HepG2 (cell line): ENCODE results near the gene SEPHS1. TPM values are rescaled to one million over a fixed set of nuclear protein-coding genes. Genes with fewer than 3 reads are reported as not detected.
A peak's percentile ranks its signal among the peaks of the same experiment; 100 is the strongest.

Experiments used
- BORCS8-MEF2B ChIP-seq: sonication (generic); formaldehyde crosslinking; IDR thresholded peaks from 2 replicates; pipeline ENCODE4 v1.8.0; 2022; ENCODE audit warnings: mild to moderate bottlenecking, missing genetic modification reagents
- EEA1 ChIP-seq: sonication (generic); formaldehyde crosslinking; IDR thresholded peaks from 2 replicates; pipeline ENCODE4 v1.5.1; 2020; ENCODE audit warnings: mild to moderate bottlenecking, missing genetic modification reagents, borderline replicate concordance
- GATAD2A ChIP-seq: IDR thresholded peaks from 2 replicates; pipeline ENCODE4 v1.6.1; 2016
- LCORL ChIP-seq, 2 experiments: fragments of 450-650 bp in 1 of 2; sonication (generic) in 1 of 2; formaldehyde crosslinking in 1 of 2; IDR thresholded peaks; 2 replicates each; pipeline versions ENCODE4 v1.5.0 to v1.6.1; 2017 to 2020; ENCODE audit warnings: antibody characterized with exemption in 1 of 2, missing genetic modification reagents in 1 of 2
- NR2F1 ChIP-seq, 2 experiments: fragments of 450-650 bp in 1 of 2; formaldehyde crosslinking in 1 of 2; IDR thresholded peaks; 2 replicates each; pipeline versions ENCODE4 v1.5.0 to v1.6.1; 2016 to 2020; ENCODE audit warnings: mild to moderate bottlenecking in 1 of 2, missing compliant biosample characterization in 1 of 2, missing genetic modification reagents in 1 of 2, moderate library complexity in 1 of 2
- STAG1 ChIP-seq: sonication (generic); formaldehyde crosslinking; IDR thresholded peaks from 2 replicates; pipeline ENCODE4 v1.4.0; 2020; ENCODE audit warnings: missing genetic modification reagents
- YEATS4 ChIP-seq: sonication (generic); formaldehyde crosslinking; IDR thresholded peaks from 2 replicates; pipeline ENCODE4 v1.4.0; 2020; ENCODE audit warnings: missing genetic modification reagents, borderline replicate concordance
- ZFAT ChIP-seq: sonication (generic); formaldehyde crosslinking; conservative IDR thresholded peaks from 2 replicates; pipeline ENCODE4 v1.8.1; 2023; ENCODE audit warnings: missing genetic modification reagents, inconsistent platforms
- ZFP41 ChIP-seq: sonication (generic); formaldehyde crosslinking; IDR thresholded peaks from 2 replicates; pipeline ENCODE4 v1.4.0; 2020; ENCODE audit warnings: mild to moderate bottlenecking, missing genetic modification reagents, borderline replicate concordance
- ZNF251 ChIP-seq: sonication (generic); formaldehyde crosslinking; IDR thresholded peaks from 2 replicates; pipeline ENCODE4 v1.9.0; 2021; ENCODE audit warnings: mild to moderate bottlenecking, missing genetic modification reagents
- ZNF260 ChIP-seq: sonication (generic); formaldehyde crosslinking; IDR thresholded peaks from 2 replicates; pipeline ENCODE4 v1.4.0; 2020; ENCODE audit warnings: missing genetic modification reagents, low read depth, mild to moderate bottlenecking, borderline replicate concordance
- polyA plus RNA-seq, 8 experiments: library from polyadenylated mRNA; depleted of rRNA in 3 of 8; stranded (reverse) in 7 of 8; unstranded in 1 of 8; fragments of >200 nt; fragmentation: Illumina TruSeq in 4 of 8; extraction: Trizol in 4 of 8; gene quantifications; 2 replicates each; pipeline versions ENCODE4 v1.2.1 to v1.2.3, GENCODE V29; 2011 to 2016; ENCODE audit warnings: low read depth in 4 of 8, missing spikeins in 1 of 8, mixed read lengths in 1 of 8; ENCODE audit not compliant: insufficient read depth in 1 of 8
- total RNA-seq, 5 experiments: library from RNA; depleted of rRNA; stranded (reverse); fragments of >200 nt; fragmentation: Illumina TruSeq; extraction: Trizol; gene quantifications; 2 replicates each; pipeline ENCODE4 v1.2.3, GENCODE V29; 2016; ENCODE audit warnings: low read depth in 1 of 5
- TF ChIP-seq, protein P1 (sequence below): sonication (generic); formaldehyde crosslinking; IDR thresholded peaks from 2 replicates; pipeline ENCODE4 v1.4.0; 2020; ENCODE audit warnings: mild to moderate bottlenecking, missing genetic modification reagents, borderline replicate concordance
- TF ChIP-seq, protein P2 (sequence below): IDR thresholded peaks from 2 replicates; pipeline ENCODE4 v1.6.1; 2016; ENCODE audit warnings: mild to moderate bottlenecking, missing biosample characterization, missing genetic modification reagents
- TF ChIP-seq, protein P3 (sequence below): sonication (generic); formaldehyde crosslinking; IDR thresholded peaks from 2 replicates; pipeline ENCODE4 v1.4.0; 2020; ENCODE audit warnings: missing genetic modification reagents

The SEPHS1 gene
- total and polyA plus RNA-seq, 2 of the 13 experiments (the other 11 are each of a cell fraction or from before 2014, with no cell fraction given): 57.8 to 61.5 TPM

DNA sequence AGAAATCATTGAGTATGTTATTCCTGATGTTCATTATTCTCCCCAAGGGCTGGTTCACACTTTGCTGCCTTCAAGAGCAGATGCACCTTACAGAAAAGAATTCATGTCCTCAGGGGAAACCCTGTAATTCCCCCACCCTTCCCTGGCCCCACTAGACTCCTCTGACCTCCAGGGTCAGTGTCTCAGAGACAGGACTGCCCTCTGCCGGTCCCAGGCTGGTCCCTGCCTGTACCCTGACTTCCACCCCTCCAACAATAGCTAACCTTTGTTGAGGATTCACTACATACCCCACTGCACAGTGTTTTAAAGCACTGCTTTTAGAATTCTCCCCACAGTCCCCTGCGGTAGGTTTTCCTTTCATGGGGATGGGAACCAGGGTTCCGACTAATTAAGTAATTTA lies 4.4 kb upstream of the SEPHS1 start (continued):
- TF ChIP-seq ZFAT (CRISPR knock-in tag) (no peak), EEA1 (CRISPR knock-in tag) (no peak), BORCS8-MEF2B (CRISPR knock-in tag) (0 out of 2 replicates have a peak, but pooled peaks have one; percentile 36), GATAD2A (no peak), YEATS4 (CRISPR knock-in tag) (no peak), NR2F1 (CRISPR knock-in tag; IDR thresholded peaks at IDR 0.05) (peak; percentile 50 to 56; a peak in 3 of 4 replicates), ZFP41 (CRISPR knock-in tag) (no peak), LCORL (IDR thresholded peaks at IDR 0.05) (no peak), LCORL (CRISPR knock-in tag; IDR thresholded peaks at IDR 0.05) (no peak), STAG1 (CRISPR knock-in tag) (peak; percentile 83), ZNF260 (CRISPR knock-in tag) (no peak), ZNF251 (CRISPR knock-in tag) (no peak)
- TF ChIP-seq, protein P1, sequence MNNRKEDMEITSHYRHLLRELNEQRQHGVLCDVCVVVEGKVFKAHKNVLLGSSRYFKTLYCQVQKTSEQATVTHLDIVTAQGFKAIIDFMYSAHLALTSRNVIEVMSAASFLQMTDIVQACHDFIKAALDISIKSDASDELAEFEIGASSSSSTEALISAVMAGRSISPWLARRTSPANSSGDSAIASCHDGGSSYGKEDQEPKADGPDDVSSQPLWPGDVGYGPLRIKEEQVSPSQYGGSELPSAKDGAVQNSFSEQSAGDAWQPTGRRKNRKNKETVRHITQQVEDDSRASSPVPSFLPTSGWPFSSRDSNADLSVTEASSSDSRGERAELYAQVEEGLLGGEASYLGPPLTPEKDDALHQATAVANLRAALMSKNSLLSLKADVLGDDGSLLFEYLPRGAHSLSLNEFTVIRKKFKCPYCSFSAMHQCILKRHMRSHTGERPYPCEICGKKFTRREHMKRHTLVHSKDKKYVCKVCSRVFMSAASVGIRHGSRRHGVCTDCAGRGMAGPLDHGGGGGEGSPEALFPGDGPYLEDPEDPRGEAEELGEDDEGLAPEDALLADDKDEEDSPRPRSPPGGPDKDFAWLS: no peak
- TF ChIP-seq, protein P2, sequence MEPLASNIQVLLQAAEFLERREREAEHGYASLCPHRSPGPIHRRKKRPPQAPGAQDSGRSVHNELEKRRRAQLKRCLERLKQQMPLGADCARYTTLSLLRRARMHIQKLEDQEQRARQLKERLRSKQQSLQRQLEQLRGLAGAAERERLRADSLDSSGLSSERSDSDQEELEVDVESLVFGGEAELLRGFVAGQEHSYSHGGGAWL (CRISPR knock-in tag): no peak
- TF ChIP-seq, protein P3, sequence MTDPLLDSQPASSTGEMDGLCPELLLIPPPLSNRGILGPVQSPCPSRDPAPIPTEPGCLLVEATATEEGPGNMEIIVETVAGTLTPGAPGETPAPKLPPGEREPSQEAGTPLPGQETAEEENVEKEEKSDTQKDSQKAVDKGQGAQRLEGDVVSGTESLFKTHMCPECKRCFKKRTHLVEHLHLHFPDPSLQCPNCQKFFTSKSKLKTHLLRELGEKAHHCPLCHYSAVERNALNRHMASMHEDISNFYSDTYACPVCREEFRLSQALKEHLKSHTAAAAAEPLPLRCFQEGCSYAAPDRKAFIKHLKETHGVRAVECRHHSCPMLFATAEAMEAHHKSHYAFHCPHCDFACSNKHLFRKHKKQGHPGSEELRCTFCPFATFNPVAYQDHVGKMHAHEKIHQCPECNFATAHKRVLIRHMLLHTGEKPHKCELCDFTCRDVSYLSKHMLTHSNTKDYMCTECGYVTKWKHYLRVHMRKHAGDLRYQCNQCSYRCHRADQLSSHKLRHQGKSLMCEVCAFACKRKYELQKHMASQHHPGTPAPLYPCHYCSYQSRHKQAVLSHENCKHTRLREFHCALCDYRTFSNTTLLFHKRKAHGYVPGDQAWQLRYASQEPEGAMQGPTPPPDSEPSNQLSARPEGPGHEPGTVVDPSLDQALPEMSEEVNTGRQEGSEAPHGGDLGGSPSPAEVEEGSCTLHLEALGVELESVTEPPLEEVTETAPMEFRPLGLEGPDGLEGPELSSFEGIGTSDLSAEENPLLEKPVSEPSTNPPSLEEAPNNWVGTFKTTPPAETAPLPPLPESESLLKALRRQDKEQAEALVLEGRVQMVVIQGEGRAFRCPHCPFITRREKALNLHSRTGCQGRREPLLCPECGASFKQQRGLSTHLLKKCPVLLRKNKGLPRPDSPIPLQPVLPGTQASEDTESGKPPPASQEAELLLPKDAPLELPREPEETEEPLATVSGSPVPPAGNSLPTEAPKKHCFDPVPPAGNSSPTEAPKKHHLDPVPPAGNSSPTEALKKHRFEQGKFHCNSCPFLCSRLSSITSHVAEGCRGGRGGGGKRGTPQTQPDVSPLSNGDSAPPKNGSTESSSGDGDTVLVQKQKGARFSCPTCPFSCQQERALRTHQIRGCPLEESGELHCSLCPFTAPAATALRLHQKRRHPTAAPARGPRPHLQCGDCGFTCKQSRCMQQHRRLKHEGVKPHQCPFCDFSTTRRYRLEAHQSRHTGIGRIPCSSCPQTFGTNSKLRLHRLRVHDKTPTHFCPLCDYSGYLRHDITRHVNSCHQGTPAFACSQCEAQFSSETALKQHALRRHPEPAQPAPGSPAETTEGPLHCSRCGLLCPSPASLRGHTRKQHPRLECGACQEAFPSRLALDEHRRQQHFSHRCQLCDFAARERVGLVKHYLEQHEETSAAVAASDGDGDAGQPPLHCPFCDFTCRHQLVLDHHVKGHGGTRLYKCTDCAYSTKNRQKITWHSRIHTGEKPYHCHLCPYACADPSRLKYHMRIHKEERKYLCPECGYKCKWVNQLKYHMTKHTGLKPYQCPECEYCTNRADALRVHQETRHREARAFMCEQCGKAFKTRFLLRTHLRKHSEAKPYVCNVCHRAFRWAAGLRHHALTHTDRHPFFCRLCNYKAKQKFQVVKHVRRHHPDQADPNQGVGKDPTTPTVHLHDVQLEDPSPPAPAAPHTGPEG (CRISPR knock-in tag): no peak
